Erythroblast (primary cell): ENCODE results near the gene MTAP.

Experiments used
- GATA1 ChIP-seq: IDR thresholded peaks from 2 replicates; pipeline ENCODE4 v1.6.1; 2011; ENCODE audit warnings: low read depth, mild to moderate bottlenecking, control low read depth, low read length, moderate library complexity
- POLR2A ChIP-seq: IDR thresholded peaks from 2 replicates; pipeline ENCODE4 v1.6.1; 2011; ENCODE audit warnings: mild to moderate bottlenecking, low read length

DNA sequence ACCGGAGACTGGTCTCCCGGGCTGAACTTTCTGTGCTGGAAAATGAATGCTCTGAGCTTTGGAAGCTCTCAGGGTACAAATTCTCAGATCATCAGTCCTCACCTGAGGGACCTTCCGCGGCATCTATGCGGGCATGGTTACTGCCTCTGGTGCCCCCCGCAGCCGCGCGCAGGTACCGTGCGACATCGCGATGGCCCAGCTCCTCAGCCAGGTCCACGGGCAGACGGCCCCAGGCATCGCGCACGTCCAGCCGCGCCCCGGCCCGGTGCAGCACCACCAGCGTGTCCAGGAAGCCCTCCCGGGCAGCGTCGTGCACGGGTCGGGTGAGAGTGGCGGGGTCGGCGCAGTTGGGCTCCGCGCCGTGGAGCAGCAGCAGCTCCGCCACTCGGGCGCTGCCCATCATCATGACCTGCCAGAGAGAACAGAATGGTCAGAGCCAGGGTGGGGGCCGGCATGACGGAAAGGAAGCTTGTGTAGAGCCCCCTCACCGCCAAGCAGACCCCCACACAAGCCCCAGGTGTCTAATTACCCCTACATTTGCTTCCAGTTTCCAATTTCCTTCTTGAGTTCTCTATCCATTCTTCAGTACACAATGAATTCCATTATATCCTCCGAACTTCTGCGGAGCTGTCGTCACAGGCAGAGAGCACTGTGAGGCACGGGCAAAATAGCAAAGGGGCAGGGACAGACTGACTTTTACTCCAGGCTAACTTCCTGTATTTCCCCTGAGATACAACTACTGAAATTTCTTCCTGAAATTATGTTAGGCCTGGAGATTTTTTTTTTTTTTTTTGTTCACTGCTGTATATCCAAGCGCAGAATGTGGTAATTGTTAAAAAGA is 168.6 kb downstream of the MTAP start:
- TF ChIP-seq POLR2A (no peak), GATA1 (no peak)
